Neuron (in vitro differentiated cells): ENCODE results near the gene NETO1.

Source experiments
- H2AFZ ChIP-seq: one replicate; pipeline ENCODE4 v1.6.1; 2013; ENCODE audit warnings: low read depth, mild to moderate bottlenecking, inconsistent platforms, low read length, moderate library complexity
- H3K27me3 ChIP-seq: one replicate; pipeline ENCODE4 v1.6.1; 2013; ENCODE audit warnings: low read length; ENCODE audit not compliant: insufficient read depth
- H3K36me3 ChIP-seq: one replicate; pipeline ENCODE4 v1.6.1; 2013; ENCODE audit warnings: low read length; ENCODE audit not compliant: insufficient read depth
- H3K4me1 ChIP-seq: one replicate; pipeline ENCODE4 v1.6.1; 2013; ENCODE audit warnings: low read length; ENCODE audit not compliant: insufficient read depth
- H3K4me3 ChIP-seq: 2 replicates; pipeline ENCODE4 v1.5.1; 2013; ENCODE audit warnings: mild to moderate bottlenecking, low read length, moderate library complexity
- H3K9me3 ChIP-seq: one replicate; pipeline ENCODE4 v1.6.1; 2013; ENCODE audit warnings: low read length

Gene NETO1

DNA sequence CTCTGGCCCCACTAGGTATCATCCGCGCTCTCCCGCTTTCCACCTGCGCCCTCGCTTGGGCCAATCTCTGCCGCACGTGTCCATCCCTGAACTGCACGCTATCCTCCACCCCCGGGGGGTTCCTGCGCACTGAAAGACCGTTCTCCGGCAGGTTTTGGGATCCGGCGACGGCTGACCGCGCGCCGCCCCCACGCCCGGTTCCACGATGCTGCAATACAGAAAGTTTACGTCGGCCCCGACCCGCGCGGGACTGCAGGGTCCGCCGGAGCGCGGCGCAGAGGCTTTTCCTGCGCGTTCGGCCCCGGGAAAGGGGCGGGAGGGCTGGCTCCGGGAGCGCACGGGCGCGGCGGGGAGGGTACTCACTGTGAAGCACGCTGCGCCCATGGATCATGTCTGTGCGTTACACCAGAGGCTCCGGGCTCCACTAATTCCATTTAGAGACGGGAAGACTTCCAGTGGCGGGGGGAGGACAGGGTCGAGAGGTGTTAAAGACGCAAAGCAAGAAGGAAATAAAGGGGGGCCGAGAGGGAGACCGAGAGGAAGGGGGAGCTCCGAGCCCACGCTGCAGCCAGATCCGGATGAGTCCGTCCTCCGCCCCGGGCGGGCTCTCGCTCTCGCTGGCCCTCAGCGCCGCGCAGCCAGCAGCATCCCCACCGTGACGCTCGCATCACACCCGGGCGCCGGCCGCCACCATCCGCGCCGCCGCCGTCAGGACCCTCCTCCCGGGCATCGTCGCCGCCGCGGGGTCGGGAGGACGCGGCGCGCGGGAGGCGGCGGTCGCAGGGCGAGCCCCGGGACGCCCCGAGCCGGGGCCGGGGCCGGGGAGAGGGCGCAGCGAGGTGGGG, 664 bp downstream of the NETO1 start:
- Histone ChIP-seq H3K9me3 (no peaks in the 10 kb centered on the region), H3K4me1 (peaks cover 3% of the 10 kb centered on the region), H2AFZ (peak overlapping the region; percentile 97), H3K36me3 (peaks cover 2% of the 10 kb centered on the region), H3K27me3 (peaks cover 24% of the 10 kb centered on the region), H3K4me3 (peak overlapping the region; percentile 66)

DNA sequence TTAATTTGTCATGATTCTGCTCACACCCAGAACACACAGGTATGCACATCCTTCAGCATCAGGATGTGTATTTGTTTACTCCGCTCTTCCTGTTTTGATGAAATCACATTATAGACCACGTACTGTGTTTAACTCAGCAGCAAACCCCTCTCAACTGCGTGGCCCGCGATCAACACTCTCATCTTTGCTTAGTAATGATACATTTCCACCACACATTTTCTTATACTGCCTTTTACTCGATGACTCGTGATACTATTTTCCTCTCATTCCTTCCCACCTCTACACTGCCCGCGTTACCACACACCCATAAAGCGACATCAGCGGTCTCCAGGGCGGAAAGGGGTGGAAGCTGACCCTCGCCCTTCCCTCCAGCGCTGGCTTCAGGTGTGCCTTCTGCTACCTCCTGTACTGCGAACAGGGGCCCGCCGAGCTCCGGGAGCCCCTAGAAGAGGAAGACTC, 1.3 kb downstream of the NETO1 start:
- Histone ChIP-seq H3K4me3 (peak overlapping the region; percentile 66), H3K4me1 (peaks cover 3% of the 10 kb centered on the region), H2AFZ (peak overlapping the region; percentile 97), H3K9me3 (no peaks in the 10 kb centered on the region), H3K36me3 (peaks cover 2% of the 10 kb centered on the region), H3K27me3 (peaks cover 24% of the 10 kb centered on the region)

DNA sequence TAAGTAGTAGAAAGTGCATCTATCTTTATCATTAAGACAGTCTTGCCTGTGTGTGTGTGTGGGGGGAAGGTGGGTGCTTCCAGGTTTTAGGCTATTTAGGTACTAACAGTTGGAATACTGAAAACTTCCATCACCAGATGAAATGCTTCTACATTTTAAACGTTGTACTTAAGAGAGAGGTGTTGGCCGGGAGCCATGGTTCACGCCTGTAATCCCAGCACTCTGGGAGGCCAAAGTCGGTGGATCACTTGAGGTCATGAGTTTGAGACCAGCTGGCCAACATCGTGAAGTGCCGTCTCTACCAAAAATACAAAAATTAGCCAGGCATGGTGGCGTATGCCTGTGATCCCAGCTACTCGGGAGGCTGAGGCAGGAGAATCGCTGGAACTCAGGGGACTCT, 4.0 kb downstream of the NETO1 start:
- H3K4me1 ChIP-seq, result peaks cover 3% of the 10 kb centered on the region
- peaks cover 11% of the 10 kb centered on the region for H3K27me3 ChIP-seq
- no peak overlapping the region for H3K4me3 ChIP-seq
- H3K9me3 ChIP-seq, result no peaks in the 10 kb centered on the region
- H3K36me3 ChIP-seq, result peaks cover 2% of the 10 kb centered on the region
- no peak overlapping the region for H2AFZ ChIP-seq

DNA sequence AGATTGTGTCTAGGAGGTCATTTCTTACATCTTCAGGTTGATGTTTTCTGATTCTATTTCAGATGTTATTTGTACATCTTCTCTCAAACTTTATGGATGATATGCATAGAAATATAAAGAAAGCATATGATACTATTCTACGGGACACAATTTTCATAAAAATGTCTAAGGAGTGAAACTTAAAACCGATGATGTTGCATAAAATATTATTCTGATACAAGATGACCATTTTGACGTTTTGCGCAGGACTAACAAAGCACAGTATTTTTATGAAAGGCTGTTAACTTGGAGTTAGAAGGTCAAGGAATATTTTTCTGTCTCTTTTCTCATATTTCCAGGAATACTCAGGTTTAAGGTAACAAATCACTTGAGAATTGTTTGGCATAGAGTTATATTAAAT, 8.7 kb downstream of the NETO1 start:
- Histone ChIP-seq H3K4me1 (no peaks in the 10 kb centered on the region), H3K4me3 (no peak overlapping the region), H3K27me3 (no peaks in the 10 kb centered on the region), H3K36me3 (no peaks in the 10 kb centered on the region), H2AFZ (no peak overlapping the region), H3K9me3 (no peaks in the 10 kb centered on the region)

DNA sequence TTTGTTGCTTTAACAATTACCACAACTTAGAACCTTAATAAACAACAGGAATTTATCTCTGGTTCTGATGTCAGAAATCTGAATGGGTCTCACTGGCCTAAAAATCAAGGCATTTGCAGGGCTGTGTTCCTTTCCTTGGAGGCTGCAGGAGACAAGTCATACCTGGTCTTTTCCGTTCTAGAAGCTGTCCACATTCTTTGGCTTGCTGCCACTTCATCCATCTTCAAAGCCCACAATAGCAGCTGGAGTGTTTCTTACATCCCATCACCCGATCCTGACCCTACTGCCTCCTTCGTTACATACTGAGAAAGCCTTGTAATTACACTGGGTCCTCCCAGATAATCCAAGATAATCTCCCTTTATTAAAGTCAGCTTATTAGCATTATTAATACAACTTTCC, 18.1 kb downstream of the NETO1 start:
- H3K36me3 ChIP-seq, result no peaks in the 10 kb centered on the region
- no peak overlapping the region for H3K4me3 ChIP-seq
- no peaks in the 10 kb centered on the region for H3K9me3 ChIP-seq
- no peak overlapping the region for H2AFZ ChIP-seq
- H3K4me1 ChIP-seq, result no peaks in the 10 kb centered on the region
- no peaks in the 10 kb centered on the region for H3K27me3 ChIP-seq

DNA sequence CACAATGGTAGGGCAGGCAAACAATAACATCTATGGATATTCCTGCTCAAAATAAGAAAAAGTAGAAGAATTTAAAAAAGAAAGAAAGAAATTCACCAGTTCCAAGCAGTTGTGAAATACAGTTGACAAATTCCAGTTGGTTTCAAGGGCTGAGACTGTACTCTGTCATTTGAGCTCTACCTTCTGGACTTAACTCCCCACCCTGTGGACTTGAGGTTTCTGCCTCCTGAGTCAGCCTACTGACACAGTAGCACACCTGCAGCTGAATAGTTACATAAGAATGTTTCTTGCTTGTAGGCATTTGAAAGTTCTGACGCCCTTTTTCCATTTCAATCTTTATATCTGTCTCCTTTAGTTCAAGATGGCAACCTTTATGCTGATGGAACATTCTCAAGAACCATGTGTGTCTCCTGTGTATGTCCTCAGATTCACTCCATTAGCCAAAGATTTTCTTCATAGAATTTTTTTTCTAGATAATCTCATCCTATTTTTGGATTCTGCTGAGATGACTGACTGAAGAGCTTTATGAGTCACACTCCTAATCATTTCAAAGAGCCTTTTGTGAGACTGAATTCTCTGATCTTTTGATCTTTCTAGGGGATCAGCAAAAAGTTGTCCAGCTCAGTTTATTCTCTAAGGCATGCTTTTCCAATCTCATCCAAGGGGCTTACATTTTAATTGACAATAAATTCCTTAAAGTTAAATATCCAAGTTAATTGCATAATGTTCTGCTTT, 19.1 kb downstream of the NETO1 start:
- Histone ChIP-seq H3K4me1 (no peaks in the 10 kb centered on the region), H3K27me3 (no peaks in the 10 kb centered on the region), H3K9me3 (no peaks in the 10 kb centered on the region), H3K4me3 (no peak overlapping the region), H3K36me3 (no peaks in the 10 kb centered on the region), H2AFZ (no peak overlapping the region)

DNA sequence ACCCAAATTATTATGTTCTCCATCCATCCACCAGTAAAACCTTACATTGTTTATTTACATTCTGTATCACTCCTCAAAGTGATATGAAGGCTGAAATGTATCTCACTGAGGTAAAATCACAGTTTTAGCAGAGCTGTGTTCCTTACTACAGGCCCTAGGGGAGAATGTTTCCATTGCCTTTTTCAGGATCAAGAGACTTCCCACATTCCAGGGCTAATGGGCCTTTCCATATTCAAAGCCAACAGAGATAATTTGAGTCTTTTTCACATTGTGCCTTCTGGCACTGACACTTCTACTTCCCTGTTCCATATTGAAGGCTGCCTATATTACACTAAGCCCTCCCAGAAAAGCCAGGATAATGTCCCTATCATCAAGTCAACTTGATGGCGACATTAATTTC, 20.0 kb downstream of the NETO1 start:
- H2AFZ ChIP-seq, result no peak overlapping the region
- H3K4me3 ChIP-seq, result no peak overlapping the region
- H3K4me1 ChIP-seq, result no peaks in the 10 kb centered on the region
- no peaks in the 10 kb centered on the region for H3K9me3 ChIP-seq
- no peaks in the 10 kb centered on the region for H3K27me3 ChIP-seq
- H3K36me3 ChIP-seq, result no peaks in the 10 kb centered on the region

DNA sequence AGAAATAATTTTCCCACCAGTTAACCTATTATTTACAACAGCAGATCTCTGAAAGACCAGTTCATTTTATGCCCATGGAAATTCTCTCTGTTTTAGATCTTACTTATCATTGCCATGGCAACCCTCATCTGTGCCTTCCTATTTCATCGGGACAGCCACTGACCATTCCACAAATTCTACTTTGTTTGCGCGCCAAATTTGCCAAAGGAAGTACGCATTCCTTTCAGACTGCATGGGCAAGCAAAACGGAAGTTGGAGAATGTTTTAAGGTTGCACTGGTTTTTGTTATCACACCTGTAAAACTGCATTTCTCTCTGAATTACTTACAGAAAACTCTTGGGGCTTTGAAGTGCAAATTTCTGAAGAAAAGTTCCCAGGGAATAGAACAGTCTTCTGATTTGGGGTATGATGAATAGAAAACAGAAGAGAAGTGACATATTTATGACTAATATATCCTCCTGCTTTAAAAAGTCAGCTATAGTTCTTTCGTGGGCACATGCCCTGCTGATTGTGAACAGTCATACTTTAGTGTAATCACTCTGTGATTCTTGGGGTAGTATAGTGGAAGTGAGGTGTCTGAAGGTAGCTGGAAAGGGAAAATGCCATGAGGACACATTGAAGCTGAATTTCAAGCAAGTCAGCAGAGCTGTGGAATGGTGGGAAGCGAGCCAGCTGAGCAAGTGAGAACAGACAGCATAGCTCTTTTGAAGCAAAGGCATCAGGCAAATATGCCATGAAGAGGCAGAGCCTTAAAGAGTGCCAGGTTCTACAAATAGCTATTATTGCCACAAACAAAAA, 20.9 kb downstream of the NETO1 start:
- Histone ChIP-seq H2AFZ (no peak overlapping the region), H3K9me3 (no peaks in the 10 kb centered on the region), H3K4me1 (no peaks in the 10 kb centered on the region), H3K27me3 (no peaks in the 10 kb centered on the region), H3K4me3 (no peak overlapping the region), H3K36me3 (no peaks in the 10 kb centered on the region)

DNA sequence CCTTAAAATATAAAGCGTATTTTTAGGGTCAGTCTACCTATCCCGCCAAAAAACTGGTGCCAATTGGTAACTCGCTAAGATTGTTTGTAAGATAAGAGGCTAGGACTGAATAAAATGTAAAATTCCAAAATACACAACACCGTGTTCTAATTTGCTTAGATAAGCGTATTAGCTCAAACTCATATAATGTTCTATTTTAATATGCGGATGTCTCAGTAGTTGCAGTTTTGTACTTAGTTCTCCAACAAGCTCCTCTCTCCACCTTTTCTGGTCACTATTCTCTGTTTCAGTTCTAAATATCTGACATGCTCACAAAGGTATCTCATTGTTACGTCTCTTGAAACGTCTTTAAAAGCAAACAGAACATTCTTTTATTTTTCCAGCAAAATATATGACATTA, 24.0 kb downstream of the NETO1 start:
- Histone ChIP-seq H3K27me3 (no peaks in the 10 kb centered on the region), H2AFZ (no peak overlapping the region), H3K4me1 (no peaks in the 10 kb centered on the region), H3K9me3 (no peaks in the 10 kb centered on the region), H3K36me3 (no peaks in the 10 kb centered on the region), H3K4me3 (no peak overlapping the region)

DNA sequence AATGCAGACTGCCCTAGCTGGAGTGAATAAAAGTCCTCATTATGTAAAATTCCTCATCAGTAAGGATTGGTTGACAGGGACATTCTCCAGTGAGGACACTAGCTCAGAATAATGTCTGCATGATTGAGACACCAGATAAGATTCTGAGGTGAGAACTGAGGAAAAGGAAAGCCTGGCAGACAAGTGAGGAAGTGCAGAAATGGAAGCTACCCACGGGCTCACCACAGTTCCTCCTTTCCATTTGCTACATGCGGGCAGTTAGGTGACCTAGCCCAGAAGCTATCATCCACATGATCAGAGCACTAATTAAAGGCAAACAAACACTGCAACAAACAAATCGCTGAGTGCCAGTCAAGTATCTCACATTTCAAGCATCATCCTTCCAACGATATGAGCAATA, 27.7 kb downstream of the NETO1 start:
- no peaks in the 10 kb centered on the region for H3K9me3 ChIP-seq
- H3K36me3 ChIP-seq, result no peaks in the 10 kb centered on the region
- no peak overlapping the region for H2AFZ ChIP-seq
- H3K4me1 ChIP-seq, result no peaks in the 10 kb centered on the region
- no peak overlapping the region for H3K4me3 ChIP-seq
- H3K27me3 ChIP-seq, result no peaks in the 10 kb centered on the region

DNA sequence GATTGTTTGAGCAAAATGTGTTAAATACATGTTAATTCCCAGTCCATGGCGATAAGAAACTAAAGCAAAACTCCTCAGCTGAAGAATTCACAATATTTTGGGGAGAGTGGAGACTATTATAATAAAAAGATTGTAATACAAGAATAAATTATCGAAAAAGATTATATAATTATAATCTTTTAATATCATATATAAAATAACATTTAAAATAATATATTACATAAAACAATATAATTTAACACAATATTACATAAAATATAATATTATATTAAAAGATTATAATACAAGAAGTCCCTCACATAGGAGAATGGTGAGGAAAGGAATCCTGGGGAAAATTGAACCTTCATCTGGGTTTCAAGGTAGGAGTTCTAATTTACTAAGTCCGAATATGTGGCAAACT, 33.1 kb downstream of the NETO1 start:
- Histone ChIP-seq H3K27me3 (no peaks in the 10 kb centered on the region), H2AFZ (no peak overlapping the region), H3K9me3 (no peaks in the 10 kb centered on the region), H3K4me1 (no peaks in the 10 kb centered on the region), H3K36me3 (no peaks in the 10 kb centered on the region), H3K4me3 (no peak overlapping the region)

DNA sequence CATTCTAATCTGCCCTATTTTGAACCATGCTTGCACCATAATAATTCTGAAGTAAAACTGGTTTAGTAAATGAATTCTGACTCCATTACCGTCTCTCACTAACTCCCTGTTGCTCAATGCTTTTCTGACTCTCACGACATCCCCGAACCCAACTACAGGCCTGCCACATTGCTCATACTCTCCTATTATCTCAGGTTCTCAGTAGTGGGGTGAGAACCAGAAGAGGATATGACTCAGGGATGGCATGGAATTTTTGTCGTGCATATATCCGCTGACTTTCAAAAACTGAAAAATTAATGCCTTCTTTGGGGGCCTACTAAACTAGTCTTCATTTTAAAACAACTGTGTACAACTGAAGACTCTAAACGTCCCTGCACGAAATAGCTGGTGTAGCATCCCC, 34.3 kb downstream of the NETO1 start:
- H3K36me3 ChIP-seq, result no peaks in the 10 kb centered on the region
- H3K9me3 ChIP-seq, result no peaks in the 10 kb centered on the region
- no peaks in the 10 kb centered on the region for H3K27me3 ChIP-seq
- H2AFZ ChIP-seq, result no peak overlapping the region
- H3K4me3 ChIP-seq, result no peak overlapping the region
- H3K4me1 ChIP-seq, result no peaks in the 10 kb centered on the region

DNA sequence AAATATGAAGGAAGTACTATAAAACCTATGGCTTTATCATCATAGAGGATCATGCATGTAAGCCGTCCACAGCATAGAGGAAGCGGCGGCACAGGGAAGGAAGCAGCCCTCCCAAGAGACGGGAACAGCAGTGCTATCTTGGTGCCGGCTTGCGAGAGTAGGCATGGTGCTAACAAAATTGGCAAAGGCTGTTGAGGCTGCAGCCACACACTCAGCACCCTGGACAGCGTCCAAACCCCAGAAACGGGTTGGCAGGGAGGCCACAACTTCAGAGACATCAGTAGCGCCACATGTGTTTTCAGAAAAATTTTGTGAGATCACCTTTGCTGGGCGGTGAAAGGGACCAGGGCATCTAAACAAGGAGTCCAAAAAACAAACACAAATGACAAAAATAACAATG, 37.7 kb downstream of the NETO1 start:
- H3K27me3 ChIP-seq, result no peaks in the 10 kb centered on the region
- H3K4me1 ChIP-seq, result no peaks in the 10 kb centered on the region
- no peak overlapping the region for H2AFZ ChIP-seq
- H3K36me3 ChIP-seq, result no peaks in the 10 kb centered on the region
- no peaks in the 10 kb centered on the region for H3K9me3 ChIP-seq
- no peak overlapping the region for H3K4me3 ChIP-seq
